ENCODE measurements around the gene FOXK1.

Gene FOXK1

DNA sequence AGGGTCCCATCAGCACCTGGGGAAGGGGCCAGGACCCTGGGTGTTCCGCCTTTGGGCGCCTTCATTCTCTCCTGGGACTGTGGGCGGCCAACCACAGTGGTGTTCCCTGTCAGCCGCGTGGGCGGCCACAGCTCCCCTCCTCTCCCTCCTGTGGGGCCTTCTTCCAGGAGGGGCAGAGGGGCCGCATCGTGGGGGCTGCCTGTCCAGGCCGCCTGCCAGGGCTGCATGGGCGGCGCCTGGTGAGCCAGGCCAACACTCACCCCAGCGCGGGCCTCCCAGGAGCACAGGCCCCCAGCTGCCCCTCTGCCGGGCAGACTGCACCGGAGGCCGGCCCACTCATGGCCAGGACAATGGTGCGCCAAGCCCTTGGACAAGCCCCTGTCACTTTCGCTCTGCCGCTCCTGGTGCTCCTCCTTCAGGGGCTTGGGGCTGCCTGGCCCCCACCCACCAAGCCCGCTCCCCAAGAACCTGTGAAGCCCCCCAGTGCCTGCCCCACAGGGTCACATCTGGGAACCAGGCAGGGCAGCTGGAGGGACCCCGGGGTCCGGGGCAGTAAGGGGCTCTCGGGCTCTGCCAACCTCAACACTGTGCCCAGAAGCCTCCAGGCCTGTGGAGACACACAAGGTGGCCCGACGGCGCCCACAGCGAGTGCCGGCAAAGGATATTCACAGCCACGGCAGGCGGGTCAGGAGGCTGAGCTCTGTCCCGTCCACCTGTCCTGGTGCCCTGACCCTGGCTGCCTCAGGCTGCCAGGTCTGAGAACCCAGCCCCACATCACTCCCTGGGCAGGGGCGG lies 136.1 kb downstream of the FOXK1 start:
- Histone ChIP-seq H3K27ac (ENCODE audit: extremely low read depth, low read depth, low read length) (no peak overlapping the region), H3K36me3 (ENCODE audit: control insufficient read depth in 2 of 2, insufficient read depth in 1 of 2, low read length in 2 of 2) (no peaks in the 10 kb centered on the region), H3K4me3 (ENCODE audit: low read depth, low read length) (no peak overlapping the region), H3K9me3 (ENCODE audit: control insufficient read depth, insufficient read depth, low read depth, low read length) (no peaks in the 10 kb centered on the region), H3K4me1 (ENCODE audit: control insufficient read depth, insufficient read depth, low read length) (no peaks in the 10 kb centered on the region)
- TF ChIP-seq ZFHX2 (tag by site-specific recombination; conservative IDR thresholded peaks at IDR 0.05) (peak; percentile 72), EGR2 (tag by site-specific recombination; IDR thresholded peaks at IDR 0.05; ENCODE audit: low read depth) (peak; percentile 37; the same call in 1 of the 2 replicates)
- TF ChIP-seq, protein P1, sequence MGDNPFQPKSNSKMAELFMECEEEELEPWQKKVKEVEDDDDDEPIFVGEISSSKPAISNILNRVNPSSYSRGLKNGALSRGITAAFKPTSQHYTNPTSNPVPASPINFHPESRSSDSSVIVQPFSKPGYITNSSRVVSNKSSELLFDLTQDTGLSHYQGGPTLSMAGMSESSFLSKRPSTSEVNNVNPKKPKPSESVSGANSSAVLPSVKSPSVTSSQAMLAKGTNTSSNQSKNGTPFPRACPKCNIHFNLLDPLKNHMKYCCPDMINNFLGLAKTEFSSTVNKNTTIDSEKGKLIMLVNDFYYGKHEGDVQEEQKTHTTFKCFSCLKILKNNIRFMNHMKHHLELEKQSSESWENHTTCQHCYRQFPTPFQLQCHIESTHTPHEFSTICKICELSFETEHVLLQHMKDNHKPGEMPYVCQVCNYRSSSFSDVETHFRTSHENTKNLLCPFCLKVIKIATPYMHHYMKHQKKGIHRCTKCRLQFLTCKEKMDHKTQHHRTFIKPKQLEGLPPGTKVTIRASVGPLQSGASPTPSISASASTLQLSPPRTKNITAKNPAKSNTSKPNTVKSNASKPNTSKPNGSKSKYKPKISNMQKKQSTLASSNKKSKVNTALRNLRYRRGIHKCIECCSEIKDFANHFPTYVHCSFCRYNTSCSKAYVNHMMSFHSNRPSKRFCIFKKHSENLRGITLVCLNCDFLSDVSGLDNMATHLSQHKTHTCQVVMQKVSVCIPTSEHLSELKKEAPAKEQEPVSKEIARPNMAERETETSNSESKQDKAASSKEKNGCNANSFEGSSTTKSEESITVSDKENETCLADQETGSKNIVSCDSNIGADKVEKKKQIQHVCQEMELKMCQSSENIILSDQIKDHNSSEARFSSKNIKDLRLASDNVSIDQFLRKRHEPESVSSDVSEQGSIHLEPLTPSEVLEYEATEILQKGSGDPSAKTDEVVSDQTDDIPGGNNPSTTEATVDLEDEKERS (tag by site-specific recombination; IDR thresholded peaks at IDR 0.05): no peak
- TF ChIP-seq, protein P2, sequence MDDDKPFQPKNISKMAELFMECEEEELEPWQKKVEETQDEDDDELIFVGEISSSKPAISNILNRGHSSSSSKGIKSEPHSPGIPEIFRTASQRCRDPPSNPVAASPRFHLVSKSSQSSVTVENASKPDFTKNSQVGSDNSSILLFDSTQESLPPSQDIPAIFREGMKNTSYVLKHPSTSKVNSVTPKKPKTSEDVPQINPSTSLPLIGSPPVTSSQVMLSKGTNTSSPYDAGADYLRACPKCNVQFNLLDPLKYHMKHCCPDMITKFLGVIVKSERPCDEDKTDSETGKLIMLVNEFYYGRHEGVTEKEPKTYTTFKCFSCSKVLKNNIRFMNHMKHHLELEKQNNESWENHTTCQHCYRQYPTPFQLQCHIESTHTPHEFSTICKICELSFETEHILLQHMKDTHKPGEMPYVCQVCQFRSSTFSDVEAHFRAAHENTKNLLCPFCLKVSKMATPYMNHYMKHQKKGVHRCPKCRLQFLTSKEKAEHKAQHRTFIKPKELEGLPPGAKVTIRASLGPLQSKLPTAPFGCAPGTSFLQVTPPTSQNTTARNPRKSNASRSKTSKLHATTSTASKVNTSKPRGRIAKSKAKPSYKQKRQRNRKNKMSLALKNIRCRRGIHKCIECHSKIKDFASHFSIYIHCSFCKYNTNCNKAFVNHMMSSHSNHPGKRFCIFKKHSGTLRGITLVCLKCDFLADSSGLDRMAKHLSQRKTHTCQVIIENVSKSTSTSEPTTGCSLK (tag by site-specific recombination; IDR thresholded peaks at IDR 0.05): no peak
- CTCF ChIA-PET: no interaction called here
- POLR2A ChIA-PET: no interaction called here

DNA sequence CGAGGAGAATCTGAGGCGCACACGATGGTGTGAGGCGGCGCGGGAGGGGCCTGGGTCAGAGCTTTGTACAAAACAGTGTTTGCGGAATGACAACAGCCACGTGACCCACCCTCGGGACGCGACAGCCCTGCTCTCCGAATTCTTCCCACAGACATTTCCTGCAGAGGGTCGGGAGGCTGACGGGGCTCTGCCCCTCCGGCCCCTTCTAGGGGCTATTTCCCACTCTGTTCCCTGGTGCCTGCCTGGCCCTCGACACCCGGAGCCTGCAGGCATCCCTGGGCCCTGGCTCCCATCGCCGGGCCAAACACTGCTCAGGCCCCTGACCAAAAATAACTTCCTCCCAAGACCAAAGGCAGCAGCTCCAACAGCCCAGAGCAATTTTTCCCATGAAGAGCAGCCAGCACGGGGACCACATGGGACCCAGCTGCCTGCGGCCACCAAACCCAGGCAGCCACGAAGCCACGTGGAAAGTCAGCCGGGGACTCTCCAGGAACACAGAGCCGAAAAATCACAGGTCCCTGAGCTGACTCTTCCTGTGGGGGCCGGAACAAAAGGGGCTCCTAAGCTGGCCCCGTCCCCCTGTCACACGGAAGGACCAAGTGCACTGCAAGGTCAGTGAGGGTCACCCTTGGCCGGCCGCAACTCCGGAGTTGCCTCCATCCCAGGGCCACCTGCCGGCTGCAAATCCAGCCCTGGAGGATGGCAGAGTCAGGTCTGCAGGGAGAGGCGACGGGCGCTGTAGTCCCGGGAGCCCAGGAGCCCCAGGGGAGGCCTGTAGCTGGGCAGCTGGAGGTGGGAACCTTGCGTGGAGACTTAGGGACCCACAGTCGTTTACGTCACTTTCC lies 137.7 kb downstream of the FOXK1 start:
- H3K4me3 ChIP-seq (ENCODE audit: low read depth, low read length): no peak overlapping the region
- no peaks in the 10 kb centered on the region for H3K9me3 ChIP-seq (ENCODE audit: control insufficient read depth, insufficient read depth, low read depth, low read length)
- ChIA-PET CTCF (interaction anchor here (1.3 kb wide), 1 partner anchor 10 kb away, joined by 3 read pairs; no protein-coding TSS in a partner anchor), POLR2A (no interaction called here)
- H3K27ac ChIP-seq (ENCODE audit: extremely low read depth, low read depth, low read length): no peak overlapping the region
- TF ChIP-seq, protein P3, sequence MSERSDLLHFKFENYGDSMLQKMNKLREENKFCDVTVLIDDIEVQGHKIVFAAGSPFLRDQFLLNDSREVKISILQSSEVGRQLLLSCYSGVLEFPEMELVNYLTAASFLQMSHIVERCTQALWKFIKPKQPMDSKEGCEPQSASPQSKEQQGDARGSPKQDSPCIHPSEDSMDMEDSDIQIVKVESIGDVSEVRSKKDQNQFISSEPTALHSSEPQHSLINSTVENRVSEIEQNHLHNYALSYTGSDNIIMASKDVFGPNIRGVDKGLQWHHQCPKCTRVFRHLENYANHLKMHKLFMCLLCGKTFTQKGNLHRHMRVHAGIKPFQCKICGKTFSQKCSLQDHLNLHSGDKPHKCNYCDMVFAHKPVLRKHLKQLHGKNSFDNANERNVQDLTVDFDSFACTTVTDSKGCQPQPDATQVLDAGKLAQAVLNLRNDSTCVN (tag by site-specific recombination; optimal IDR thresholded peaks at IDR 0.05): no peak
- TF ChIP-seq ZNF48 (tag by site-specific recombination; IDR thresholded peaks at IDR 0.05) (no peak), ZNF214 (tag by site-specific recombination; IDR thresholded peaks at IDR 0.05; ENCODE audit: borderline replicate concordance) (no peak), ZNF24 (tag by site-specific recombination; IDR thresholded peaks at IDR 0.05) (no peak), ZNF157 (tag by site-specific recombination; IDR thresholded peaks at IDR 0.05) (no peak), ZNF223 (tag by site-specific recombination; IDR thresholded peaks at IDR 0.05) (no peak), ZNF112 (tag by site-specific recombination; IDR thresholded peaks at IDR 0.05) (no peak), ZNF843 (tag by site-specific recombination; IDR thresholded peaks at IDR 0.05) (no peak), SALL2 (tag by site-specific recombination; IDR thresholded peaks at IDR 0.05; ENCODE audit: borderline replicate concordance) (no peak)
- TF ChIP-seq, protein P4, sequence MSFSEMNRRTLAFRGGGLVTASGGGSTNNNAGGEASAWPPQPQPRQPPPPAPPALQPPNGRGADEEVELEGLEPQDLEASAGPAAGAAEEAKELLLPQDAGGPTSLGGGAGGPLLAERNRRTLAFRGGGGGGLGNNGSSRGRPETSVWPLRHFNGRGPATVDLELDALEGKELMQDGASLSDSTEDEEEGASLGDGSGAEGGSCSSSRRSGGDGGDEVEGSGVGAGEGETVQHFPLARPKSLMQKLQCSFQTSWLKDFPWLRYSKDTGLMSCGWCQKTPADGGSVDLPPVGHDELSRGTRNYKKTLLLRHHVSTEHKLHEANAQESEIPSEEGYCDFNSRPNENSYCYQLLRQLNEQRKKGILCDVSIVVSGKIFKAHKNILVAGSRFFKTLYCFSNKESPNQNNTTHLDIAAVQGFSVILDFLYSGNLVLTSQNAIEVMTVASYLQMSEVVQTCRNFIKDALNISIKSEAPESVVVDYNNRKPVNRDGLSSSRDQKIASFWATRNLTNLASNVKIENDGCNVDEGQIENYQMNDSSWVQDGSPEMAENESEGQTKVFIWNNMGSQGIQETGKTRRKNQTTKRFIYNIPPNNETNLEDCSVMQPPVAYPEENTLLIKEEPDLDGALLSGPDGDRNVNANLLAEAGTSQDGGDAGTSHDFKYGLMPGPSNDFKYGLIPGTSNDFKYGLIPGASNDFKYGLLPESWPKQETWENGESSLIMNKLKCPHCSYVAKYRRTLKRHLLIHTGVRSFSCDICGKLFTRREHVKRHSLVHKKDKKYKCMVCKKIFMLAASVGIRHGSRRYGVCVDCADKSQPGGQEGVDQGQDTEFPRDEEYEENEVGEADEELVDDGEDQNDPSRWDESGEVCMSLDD (tag by site-specific recombination; IDR thresholded peaks at IDR 0.05): no peak
- TF ChIP-seq, protein P5, sequence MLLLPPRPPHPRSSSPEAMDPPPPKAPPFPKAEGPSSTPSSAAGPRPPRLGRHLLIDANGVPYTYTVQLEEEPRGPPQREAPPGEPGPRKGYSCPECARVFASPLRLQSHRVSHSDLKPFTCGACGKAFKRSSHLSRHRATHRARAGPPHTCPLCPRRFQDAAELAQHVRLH (tag by site-specific recombination; IDR thresholded peaks at IDR 0.05): no peak
- H3K4me1 ChIP-seq (ENCODE audit: control insufficient read depth, insufficient read depth, low read length): no peaks in the 10 kb centered on the region
- H3K36me3 ChIP-seq (ENCODE audit: control insufficient read depth in 2 of 2, insufficient read depth in 1 of 2, low read length in 2 of 2): no peaks in the 10 kb centered on the region
